Thyroid gland (tissue), 4 donors: Measurements from ENCODE around the gene BGLAP. TPM values are rescaled to one million over a fixed set of nuclear protein-coding genes. Genes with fewer than 3 reads are reported as not detected.
A peak's percentile ranks its signal among the peaks of the same experiment; 100 is the strongest.

Source experiments
- DNase-seq, 2 donors: peaks; one replicate each; pipeline ENCODE4 v3.0.0-alpha.2; 2019
- H3K27ac ChIP-seq, 3 donors: fragments of 200-600 bp; sonication (generic); 1 replicate in 2 of 3; 2 replicates in 1 of 3; pipeline ENCODE4 v1.5.1; 2016 to 2019; ENCODE audit warnings: mild to moderate bottlenecking in 1 of 3, moderate library complexity in 1 of 3
- H3K27me3 ChIP-seq: fragments of 200-600 bp; sonication (generic); one replicate; pipeline ENCODE4 v1.5.1; 2019
- H3K36me3 ChIP-seq, 2 donors: fragments of 200-600 bp; sonication (generic); one replicate each; pipeline ENCODE4 v1.5.1; 2016 to 2019
- H3K4me1 ChIP-seq, 2 donors: fragments of 200-600 bp; sonication (generic); one replicate each; pipeline ENCODE4 v1.5.1; 2017 to 2019
- H3K4me3 ChIP-seq, 3 donors: fragments of 200-600 bp; sonication (generic); replicated peaks in 1 of 3; 1 replicate in 2 of 3; 2 replicates in 1 of 3; pipeline ENCODE4 v1.5.1; 2016; ENCODE audit warnings: mild to moderate bottlenecking in 1 of 3
- H3K9me3 ChIP-seq: fragments of 200-600 bp; sonication (generic); one replicate; pipeline ENCODE4 v1.5.1; 2017
- POLR2A ChIP-seq, 2 donors: fragments of 450-650 bp; IDR thresholded peaks; one replicate each; pipeline ENCODE4 v1.6.1; 2017; ENCODE audit warnings: antibody characterized with exemption in 2 of 2, mild to moderate bottlenecking in 2 of 2, moderate library complexity in 1 of 2
- WGBS, 2 donors: methylation state at CpG; one replicate each; pipeline ENCODE4 v1.1.5; 2017; 5-methylcytosine and 5-hydroxymethylcytosine counted together
- intact Hi-C: fragments of 100-400 bp; cut with DNase I; formaldehyde crosslinking; loops from one replicate; pipeline ENCODE4 v1.15.1; 2023
- total RNA-seq, 4 donors: library from RNA; depleted of rRNA; stranded (reverse); fragments of >200 nt; gene quantifications; one replicate each; pipeline ENCODE4 v1.2.3, GENCODE V29; 2016
- TF ChIP-seq, protein P1 (sequence below), 6 experiments: fragments of 200-600 bp in 3 of 6; fragments of 450-650 bp in 3 of 6; sonication (generic) in 3 of 6; IDR thresholded peaks; one replicate each; pipeline ENCODE4 v1.5.1; 2016 to 2019; ENCODE audit warnings: antibody characterized with exemption in 6 of 6, mild to moderate bottlenecking in 2 of 6, inconsistent platforms in 1 of 6, moderate library complexity in 1 of 6

The BGLAP gene
- total RNA-seq, 4 donors from 2014 or later, result 1.0 to 4.4 (median 1.3) TPM; not detected in 1

DNA sequence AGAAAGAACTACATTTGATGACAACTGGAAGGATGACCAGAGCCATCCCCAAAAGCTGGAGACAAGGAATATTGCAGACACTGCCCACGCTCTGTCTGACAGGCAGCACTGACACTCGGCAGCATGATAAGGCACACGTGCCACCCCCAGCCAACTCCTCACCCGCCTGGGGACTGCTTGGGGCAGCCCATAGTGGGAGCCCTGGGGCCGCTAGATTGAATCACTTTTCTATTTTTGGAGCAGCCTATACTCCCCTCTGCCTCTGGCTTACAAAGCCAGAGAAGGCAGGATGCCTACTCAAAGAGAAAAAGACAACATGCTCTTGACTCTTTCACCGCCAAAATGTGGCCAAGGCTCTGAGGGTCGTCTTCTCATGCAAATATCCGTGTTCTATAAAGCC lies 39.3 kb downstream of the BGLAP start:
- no peak for DNase-seq
- Histone ChIP-seq H3K4me1 (peaks cover 16 to 21% of the 10 kb centered on the region in 2 donors), H3K9me3 (no peaks in the 10 kb centered on the region), H3K36me3 (peaks cover 22 to 24% of the 10 kb centered on the region in 2 donors), H3K27me3 (no peaks in the 10 kb centered on the region), H3K4me3 (peak overlapping the region in 1 of 3 donors; percentile 94), H3K27ac (no peak overlapping the region)
- no peak for TF ChIP-seq POLR2A (IDR thresholded peaks at IDR 0.05)
- TF ChIP-seq, protein P1, sequence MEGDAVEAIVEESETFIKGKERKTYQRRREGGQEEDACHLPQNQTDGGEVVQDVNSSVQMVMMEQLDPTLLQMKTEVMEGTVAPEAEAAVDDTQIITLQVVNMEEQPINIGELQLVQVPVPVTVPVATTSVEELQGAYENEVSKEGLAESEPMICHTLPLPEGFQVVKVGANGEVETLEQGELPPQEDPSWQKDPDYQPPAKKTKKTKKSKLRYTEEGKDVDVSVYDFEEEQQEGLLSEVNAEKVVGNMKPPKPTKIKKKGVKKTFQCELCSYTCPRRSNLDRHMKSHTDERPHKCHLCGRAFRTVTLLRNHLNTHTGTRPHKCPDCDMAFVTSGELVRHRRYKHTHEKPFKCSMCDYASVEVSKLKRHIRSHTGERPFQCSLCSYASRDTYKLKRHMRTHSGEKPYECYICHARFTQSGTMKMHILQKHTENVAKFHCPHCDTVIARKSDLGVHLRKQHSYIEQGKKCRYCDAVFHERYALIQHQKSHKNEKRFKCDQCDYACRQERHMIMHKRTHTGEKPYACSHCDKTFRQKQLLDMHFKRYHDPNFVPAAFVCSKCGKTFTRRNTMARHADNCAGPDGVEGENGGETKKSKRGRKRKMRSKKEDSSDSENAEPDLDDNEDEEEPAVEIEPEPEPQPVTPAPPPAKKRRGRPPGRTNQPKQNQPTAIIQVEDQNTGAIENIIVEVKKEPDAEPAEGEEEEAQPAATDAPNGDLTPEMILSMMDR (IDR thresholded peaks at IDR 0.05), result no peak
- whole genome bisulfite sequencing, 2 donors, result 32 to 36% methylated on average over 8 of the region's 8 CpGs
- intact Hi-C loops, result no loop called here

DNA sequence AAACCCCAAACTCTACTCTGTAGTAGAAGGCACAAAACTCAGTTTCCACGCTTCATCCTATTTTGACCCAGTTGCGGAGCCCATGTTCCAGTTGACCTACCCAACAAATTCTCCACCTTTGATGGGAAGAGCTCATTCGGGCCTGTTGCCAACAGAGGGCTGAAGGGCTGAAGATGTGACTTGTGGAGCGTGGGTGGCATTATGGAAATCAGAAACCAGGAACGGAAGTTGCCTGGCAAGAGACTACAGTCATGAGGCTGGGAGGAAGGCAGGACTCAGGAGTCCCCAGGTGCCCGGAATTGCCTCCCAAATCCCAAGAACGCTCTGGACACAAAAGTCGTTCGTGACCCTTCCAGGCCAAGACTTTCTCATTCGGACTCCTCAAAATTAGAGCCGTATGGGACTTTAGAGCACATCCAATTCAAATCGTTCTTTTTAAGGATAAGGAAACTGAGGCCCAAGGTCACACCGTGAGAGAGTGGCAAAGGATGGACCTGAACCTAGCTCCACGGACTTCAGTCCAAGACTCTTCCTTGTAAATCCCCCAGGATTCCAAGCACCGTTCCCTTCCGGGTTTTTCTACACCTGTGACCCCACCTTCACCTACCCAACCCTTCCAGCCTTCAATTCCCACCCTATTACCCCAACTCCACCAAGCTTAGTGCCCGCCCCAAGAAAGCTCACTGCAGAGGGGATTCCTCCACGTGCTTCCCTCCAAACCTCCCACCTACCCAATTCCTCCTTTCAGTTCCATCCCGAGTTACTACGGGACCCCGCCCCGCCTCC lies 39.9 kb downstream of the BGLAP start:
- intact Hi-C loops, result no loop called here
- peak; percentile 24 to 30 for DNase-seq
- no peaks in the 10 kb centered on the region for H3K27me3 ChIP-seq
- WGBS, 2 donors, result 6 to 10% methylated on average over 22 of the region's 22 CpGs
- no peak for TF ChIP-seq POLR2A (IDR thresholded peaks at IDR 0.05)
- TF ChIP-seq, protein P1 (IDR thresholded peaks at IDR 0.05), result no peak
- H3K27ac ChIP-seq, result peak overlapping the region in 2 of 3 donors; percentile 64 to 90
- H3K4me3 ChIP-seq, result peak overlapping the region; percentile 33 to 94 (median 61)
- no peaks in the 10 kb centered on the region for H3K9me3 ChIP-seq
- H3K4me1 ChIP-seq, result peaks cover 16 to 21% of the 10 kb centered on the region in 2 donors
- H3K36me3 ChIP-seq, result peaks cover 16 to 18% of the 10 kb centered on the region in 2 donors

DNA sequence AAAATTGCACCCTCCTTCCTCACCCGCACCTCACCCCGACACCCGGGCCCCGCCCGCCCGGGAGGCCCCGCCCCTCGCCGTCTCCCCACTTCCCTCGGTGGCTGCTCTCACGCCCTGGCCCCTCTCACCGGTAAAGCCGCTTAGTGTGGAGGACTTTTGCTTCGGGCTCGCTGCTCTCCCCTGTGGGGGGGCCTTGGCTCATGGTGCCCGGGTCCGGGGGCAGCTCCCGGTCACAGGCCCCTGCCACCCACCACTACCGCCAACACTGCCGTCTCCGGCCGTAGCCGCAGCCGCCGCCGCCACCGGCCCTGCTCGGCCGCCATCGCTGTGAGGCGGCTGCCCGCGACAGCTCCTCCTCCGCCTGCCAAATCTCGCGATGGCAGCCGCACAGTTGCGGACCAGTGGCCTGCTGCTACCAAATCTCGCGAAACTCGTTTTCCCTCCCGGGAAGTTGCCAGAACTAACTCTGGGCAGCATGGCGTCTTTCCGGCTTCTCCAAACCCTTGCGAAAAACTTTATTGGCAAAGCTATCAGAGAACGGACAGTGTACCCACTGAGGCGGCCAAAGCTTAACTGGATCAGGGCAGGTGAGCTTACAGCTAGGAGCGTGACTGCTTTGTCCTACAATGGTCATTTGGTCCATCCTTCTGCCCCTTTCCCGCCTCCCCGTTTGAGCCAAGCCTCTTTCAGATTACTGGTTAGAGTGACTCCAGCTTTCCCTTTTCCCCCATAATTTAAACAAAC lies 40.7 kb downstream of the BGLAP start, which contains the start of gene SMG5:
TSS of gene SMG5 (minus strand) at position 347 of the 744 bp plus-strand sequence. CDS start at position 202, 145 bp downstream.
- Histone ChIP-seq H3K4me3 (peak within 1 kb of the TSS; percentile 33 to 94 (median 61)), H3K36me3 (peaks cover 11% of the 10 kb centered on the region in 2 donors), H3K9me3 (no peaks in the 10 kb centered on the region), H3K27me3 (no peaks in the 10 kb centered on the region), H3K4me1 (peaks cover 16 to 21% of the 10 kb centered on the region in 2 donors), H3K27ac (peak within 1 kb of the TSS; percentile 56 to 90 (median 64))
- intact Hi-C loops, result no loop called here
- TF ChIP-seq, protein P1 (IDR thresholded peaks at IDR 0.05), result no peak
- peak in 1 of 2 donors; percentile 86 for TF ChIP-seq POLR2A (IDR thresholded peaks at IDR 0.05)
- peak; percentile 97 for DNase-seq
- 0 to 1% methylated on average over 32 to 36 of the region's 50 CpGs for WGBS, 2 donors

DNA sequence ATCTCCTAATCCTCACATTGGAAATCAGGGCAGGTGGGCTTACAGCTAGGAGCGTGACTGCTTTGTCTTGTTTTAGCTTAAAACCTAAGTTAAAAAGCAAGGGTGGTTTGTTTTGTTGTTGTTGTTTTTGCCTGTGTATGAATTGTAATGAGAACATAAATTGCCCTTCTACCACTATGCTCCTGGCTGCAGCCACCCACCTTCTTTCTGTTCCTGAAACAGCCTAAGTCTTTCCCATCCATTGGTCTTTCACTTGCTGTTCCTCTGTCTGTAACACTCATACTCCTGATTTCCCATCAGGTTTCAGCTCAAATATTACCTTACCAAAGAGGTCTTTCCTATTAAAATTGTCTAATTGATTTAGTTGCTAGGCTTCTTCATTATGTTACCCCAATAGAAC lies 41.5 kb downstream of the BGLAP start:
- peaks cover 16 to 21% of the 10 kb centered on the region in 2 donors for H3K4me1 ChIP-seq
- intact Hi-C loops, result no loop called here
- H3K4me3 ChIP-seq, result peak overlapping the region in 2 of 3 donors; percentile 54 to 94
- H3K27me3 ChIP-seq, result no peaks in the 10 kb centered on the region
- H3K27ac ChIP-seq, result no peak overlapping the region
- WGBS, 2 donors, result 80 to 88% methylated on average over 1 of the region's 1 CpG
- TF ChIP-seq, protein P1 (IDR thresholded peaks at IDR 0.05), result no peak
- TF ChIP-seq POLR2A (IDR thresholded peaks at IDR 0.05), result no peak
- peaks cover 2 to 4% of the 10 kb centered on the region in 2 donors for H3K36me3 ChIP-seq
- DNase-seq, result no peak
- no peaks in the 10 kb centered on the region for H3K9me3 ChIP-seq
